ENCODE data around the gene ZXDC. TPM values are rescaled to one million over a fixed set of nuclear protein-coding genes. Genes with fewer than 3 reads are reported as not detected.

The ZXDC gene
- total RNA-seq, 1 donor from 2014 or later: 31.8 TPM

DNA sequence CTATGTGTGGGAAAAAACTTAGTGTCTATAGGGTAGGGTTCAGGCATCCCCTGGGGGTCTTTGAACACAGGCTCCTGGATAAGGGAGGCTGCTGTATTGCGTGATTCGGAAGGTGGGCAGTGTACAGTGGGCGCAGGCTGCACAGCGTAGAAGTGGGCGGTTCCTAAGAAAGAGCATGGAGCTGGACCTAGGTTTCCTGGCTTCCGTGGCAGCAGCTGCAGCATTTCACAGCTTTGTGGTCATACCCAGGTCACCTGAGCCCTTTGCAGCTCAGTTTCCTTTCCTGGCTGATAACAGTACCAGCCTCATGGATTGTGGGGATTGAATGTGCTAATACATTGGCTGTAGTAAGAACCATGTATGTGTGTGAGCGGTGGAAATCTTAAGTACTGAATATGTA, 58.7 kb downstream of the ZXDC start:
- Mint-ChIP-seq H3K27ac (ENCODE audit: unreplicated experiment) (no peak overlapping the region), H3K4me3 (ENCODE audit: unreplicated experiment) (no peak overlapping the region), H3K9me3 (ENCODE audit: unreplicated experiment) (no peaks in the 10 kb centered on the region), H3K27me3 (ENCODE audit: unreplicated experiment) (peaks cover 7% of the 10 kb centered on the region), H3K4me1 (ENCODE audit: unreplicated experiment) (peaks cover 6% of the 10 kb centered on the region), H3K36me3 (ENCODE audit: unreplicated experiment) (no peaks in the 10 kb centered on the region)
- TF ChIP-seq, protein P1, sequence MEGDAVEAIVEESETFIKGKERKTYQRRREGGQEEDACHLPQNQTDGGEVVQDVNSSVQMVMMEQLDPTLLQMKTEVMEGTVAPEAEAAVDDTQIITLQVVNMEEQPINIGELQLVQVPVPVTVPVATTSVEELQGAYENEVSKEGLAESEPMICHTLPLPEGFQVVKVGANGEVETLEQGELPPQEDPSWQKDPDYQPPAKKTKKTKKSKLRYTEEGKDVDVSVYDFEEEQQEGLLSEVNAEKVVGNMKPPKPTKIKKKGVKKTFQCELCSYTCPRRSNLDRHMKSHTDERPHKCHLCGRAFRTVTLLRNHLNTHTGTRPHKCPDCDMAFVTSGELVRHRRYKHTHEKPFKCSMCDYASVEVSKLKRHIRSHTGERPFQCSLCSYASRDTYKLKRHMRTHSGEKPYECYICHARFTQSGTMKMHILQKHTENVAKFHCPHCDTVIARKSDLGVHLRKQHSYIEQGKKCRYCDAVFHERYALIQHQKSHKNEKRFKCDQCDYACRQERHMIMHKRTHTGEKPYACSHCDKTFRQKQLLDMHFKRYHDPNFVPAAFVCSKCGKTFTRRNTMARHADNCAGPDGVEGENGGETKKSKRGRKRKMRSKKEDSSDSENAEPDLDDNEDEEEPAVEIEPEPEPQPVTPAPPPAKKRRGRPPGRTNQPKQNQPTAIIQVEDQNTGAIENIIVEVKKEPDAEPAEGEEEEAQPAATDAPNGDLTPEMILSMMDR (IDR thresholded peaks at IDR 0.05): no peak
- DNase-seq (ENCODE audit: extremely low spot score, unreplicated experiment): peak; percentile 63

DNA sequence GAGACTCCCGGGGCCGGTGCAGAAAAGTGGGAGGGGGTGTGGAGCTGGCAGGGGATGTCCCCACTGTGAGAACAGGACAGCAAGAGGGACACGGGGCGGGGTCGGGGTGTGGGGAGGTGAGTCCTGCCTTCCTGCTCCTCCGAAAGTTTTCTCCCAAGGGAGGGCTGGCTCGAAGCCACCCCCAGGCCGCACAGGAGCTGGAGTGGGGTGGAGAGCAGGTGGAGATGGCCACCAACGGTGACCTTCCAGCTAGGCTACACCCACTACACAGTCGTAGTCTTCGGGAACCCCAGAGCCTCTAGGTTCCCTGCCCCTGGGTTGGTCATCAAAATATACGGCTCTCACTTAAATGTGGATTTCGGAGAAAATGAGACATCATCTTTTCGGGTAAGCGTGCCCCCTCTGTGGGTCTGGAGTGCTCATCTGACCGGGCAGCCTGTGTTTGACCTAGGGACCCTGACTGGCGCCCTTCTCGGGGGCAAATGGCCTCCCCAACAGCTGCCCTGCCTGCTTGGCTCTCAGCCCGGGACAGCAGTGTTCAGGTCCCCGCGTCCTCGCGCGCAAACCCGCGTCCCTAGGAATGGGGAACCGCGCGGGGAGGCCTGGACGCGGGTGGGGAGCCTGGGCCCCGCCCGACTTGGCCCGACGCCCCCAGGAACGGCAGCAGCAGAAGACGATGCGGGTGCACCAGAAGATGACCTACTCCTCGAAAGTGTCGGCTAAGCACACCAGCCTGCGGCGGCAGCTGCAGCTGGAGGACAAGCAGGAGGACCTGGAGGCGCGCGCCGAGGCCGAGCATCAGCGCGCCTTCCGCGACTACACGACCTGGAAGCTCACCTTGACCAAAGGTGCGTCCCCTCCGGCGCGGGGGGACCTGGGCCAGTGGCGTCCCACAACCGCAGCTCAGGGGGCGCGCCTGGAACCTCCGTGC, 59.8 kb downstream of the ZXDC start:
- peaks cover 17% of the 10 kb centered on the region for H3K27me3 Mint-ChIP-seq (ENCODE audit: unreplicated experiment)
- H3K36me3 Mint-ChIP-seq (ENCODE audit: unreplicated experiment): no peaks in the 10 kb centered on the region
- TF ChIP-seq, protein P1 (IDR thresholded peaks at IDR 0.05): no peak
- no peak overlapping the region for H3K4me3 Mint-ChIP-seq (ENCODE audit: unreplicated experiment)
- no peaks in the 10 kb centered on the region for H3K9me3 Mint-ChIP-seq (ENCODE audit: unreplicated experiment)
- peaks cover 6% of the 10 kb centered on the region for H3K4me1 Mint-ChIP-seq (ENCODE audit: unreplicated experiment)
- DNase-seq (ENCODE audit: extremely low spot score, unreplicated experiment): peak; percentile 84
- no peak overlapping the region for H3K27ac Mint-ChIP-seq (ENCODE audit: unreplicated experiment)

GRCh38 chr3:126414961-126415660, 60.6 kb downstream of the ZXDC start:
- peak; percentile 79 for DNase-seq (ENCODE audit: extremely low spot score, unreplicated experiment)
- H3K4me3 Mint-ChIP-seq (ENCODE audit: unreplicated experiment): no peak overlapping the region
- no peaks in the 10 kb centered on the region for H3K9me3 Mint-ChIP-seq (ENCODE audit: unreplicated experiment)
- no peak overlapping the region for H3K27ac Mint-ChIP-seq (ENCODE audit: unreplicated experiment)
- TF ChIP-seq, protein P1 (IDR thresholded peaks at IDR 0.05): no peak
- peaks cover under 1% of the 10 kb centered on the region for H3K4me1 Mint-ChIP-seq (ENCODE audit: unreplicated experiment)
- no peaks in the 10 kb centered on the region for H3K36me3 Mint-ChIP-seq (ENCODE audit: unreplicated experiment)
- H3K27me3 Mint-ChIP-seq (ENCODE audit: unreplicated experiment): peaks cover 23% of the 10 kb centered on the region

DNA sequence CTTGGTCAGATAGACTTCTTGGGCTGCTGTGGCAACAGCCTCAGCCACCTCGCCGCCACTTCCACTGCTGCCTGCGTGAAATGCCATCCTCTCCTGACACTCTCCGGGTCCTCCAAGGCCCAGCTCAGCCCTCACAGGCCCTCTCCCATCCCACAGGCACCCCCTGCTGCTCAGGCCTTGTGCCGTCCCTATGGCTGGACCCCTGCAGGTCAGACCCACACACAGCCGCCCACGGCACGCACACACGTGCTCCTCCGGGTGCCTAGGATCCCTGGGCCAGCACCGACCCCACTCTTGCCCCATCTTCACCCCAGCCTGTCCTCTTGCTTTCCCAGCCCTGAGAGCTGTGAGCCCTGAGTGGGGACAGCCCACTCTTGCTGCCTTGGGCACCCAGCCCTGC, 61.3 kb downstream of the ZXDC start:
- Mint-ChIP-seq H3K27me3 (ENCODE audit: unreplicated experiment) (peaks cover 23% of the 10 kb centered on the region), H3K27ac (ENCODE audit: unreplicated experiment) (no peak overlapping the region), H3K4me3 (ENCODE audit: unreplicated experiment) (no peak overlapping the region), H3K36me3 (ENCODE audit: unreplicated experiment) (no peaks in the 10 kb centered on the region), H3K9me3 (ENCODE audit: unreplicated experiment) (no peaks in the 10 kb centered on the region), H3K4me1 (ENCODE audit: unreplicated experiment) (no peaks in the 10 kb centered on the region)
- TF ChIP-seq, protein P1 (IDR thresholded peaks at IDR 0.05): no peak
- DNase-seq (ENCODE audit: extremely low spot score, unreplicated experiment): peak; percentile 82

DNA sequence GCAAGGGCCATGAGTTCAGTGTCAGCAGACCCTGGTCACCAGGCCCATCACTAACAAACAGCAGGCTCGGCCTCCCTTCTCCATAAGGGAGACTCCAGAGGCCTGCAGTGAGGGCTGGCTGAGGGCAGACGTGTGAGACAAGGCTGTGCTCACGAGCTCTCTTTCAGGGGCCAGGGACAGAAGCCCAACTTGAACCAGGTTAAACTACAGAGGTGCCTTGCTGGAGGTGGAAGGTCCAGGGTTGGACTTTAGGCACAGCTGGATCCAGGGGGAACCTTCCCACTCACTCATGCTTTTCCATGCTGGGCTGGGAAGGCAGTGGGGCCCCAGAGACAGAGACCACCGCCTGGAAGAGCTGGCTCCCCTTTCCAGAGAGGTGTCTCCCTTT, 62.0 kb downstream of the ZXDC start:
- H3K4me3 Mint-ChIP-seq (ENCODE audit: unreplicated experiment): no peak overlapping the region
- peaks cover 28% of the 10 kb centered on the region for H3K27me3 Mint-ChIP-seq (ENCODE audit: unreplicated experiment)
- H3K36me3 Mint-ChIP-seq (ENCODE audit: unreplicated experiment): no peaks in the 10 kb centered on the region
- H3K9me3 Mint-ChIP-seq (ENCODE audit: unreplicated experiment): no peaks in the 10 kb centered on the region
- H3K27ac Mint-ChIP-seq (ENCODE audit: unreplicated experiment): no peak overlapping the region
- DNase-seq (ENCODE audit: extremely low spot score, unreplicated experiment): no peak
- TF ChIP-seq, protein P1 (IDR thresholded peaks at IDR 0.05): no peak
- H3K4me1 Mint-ChIP-seq (ENCODE audit: unreplicated experiment): no peaks in the 10 kb centered on the region

Measured in osteocyte (in vitro differentiated cells).